ENCODE results near the gene IL1R2. TPM values are rescaled to one million over a fixed set of nuclear protein-coding genes. Genes with fewer than 3 reads are reported as not detected.
A peak's percentile ranks its signal among the peaks of the same experiment; 100 is the strongest.

Gene IL1R2
- polyA plus RNA-seq, 1 donor (not counting 4 experiments of a cell fraction or from before 2014, with no cell fraction given) = 57.3 TPM

DNA sequence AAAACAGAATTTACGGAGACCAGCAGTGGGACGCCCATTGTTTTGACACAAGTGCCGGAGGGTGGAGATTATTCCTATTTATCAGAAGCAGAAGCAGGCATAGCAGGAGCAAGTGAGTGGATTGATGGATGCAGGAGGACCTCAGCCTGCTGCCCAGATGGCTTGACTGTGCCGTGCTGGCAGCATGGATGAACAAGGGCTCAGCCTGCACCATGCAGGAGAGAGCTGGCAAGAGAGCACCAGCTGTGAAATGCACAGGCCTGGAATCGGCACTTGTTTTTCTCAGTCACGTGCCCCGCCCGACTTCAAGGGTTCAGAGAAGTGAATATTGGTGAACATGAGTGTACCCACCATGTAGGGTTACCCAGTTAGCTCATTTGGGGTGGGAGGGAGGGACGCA lies 4.0 kb downstream of the IL1R2 start:
- no peaks in the 10 kb centered on the region for H3K9me3 ChIP-seq (ENCODE audit: control insufficient read depth, low read depth, low read length)
- no peaks in the 10 kb centered on the region for H3K9me1 ChIP-seq (ENCODE audit: control insufficient read depth, extremely low read depth, insufficient read depth, low read length)
- dilution Hi-C loops (cut with MboI; ENCODE audit: extremely low pct_ligation_motif_present, low sequenced_read_pairs) = no loop called here
- H3K9ac ChIP-seq (ENCODE audit: control insufficient read depth, extremely low read depth, insufficient read depth, low read length) = no peak overlapping the region
- no peak for DNase-seq (ENCODE audit: low read depth, low spot score)
- TF ChIP-seq CTCF (optimal IDR thresholded peaks at IDR 0.05 in 1 of 3, IDR thresholded peaks at IDR 0.05 in 1 of 3, conservative IDR thresholded peaks at IDR 0.05 in 1 of 3; ENCODE audit: extremely low read depth in 1 of 3, insufficient read depth in 2 of 3, low read length in 3 of 3) = no peak
- TF ChIP-seq EZH2 (IDR thresholded peaks at IDR 0.05; ENCODE audit: low read length) = no peak
- no peak overlapping the region for H3K4me2 ChIP-seq (ENCODE audit: control insufficient read depth, extremely low read depth, insufficient read depth, low read depth, low read length)
- H3K4me1 ChIP-seq (ENCODE audit: control insufficient read depth, extremely low read depth, insufficient read depth, low read length) = peaks cover 59% of the 10 kb centered on the region
- no peaks in the 10 kb centered on the region for H3K27me3 ChIP-seq (ENCODE audit: control insufficient read depth, extremely low read depth, insufficient read depth, low read length)
- H3K27ac ChIP-seq (ENCODE audit: control insufficient read depth, insufficient read depth, low read length) = no peak overlapping the region
- H4K20me1 ChIP-seq (ENCODE audit: control insufficient read depth, extremely low read depth, insufficient read depth, low read length) = no peaks in the 10 kb centered on the region
- no peaks in the 10 kb centered on the region for H3K36me3 ChIP-seq (ENCODE audit: control insufficient read depth in 2 of 2, extremely low read depth in 1 of 2, insufficient read depth in 2 of 2, low read length in 2 of 2)
- no peaks in the 10 kb centered on the region for H3K79me2 ChIP-seq (ENCODE audit: control insufficient read depth, insufficient read depth, low read length)
- no peak for FAIRE-seq
- no peak overlapping the region for H3K4me3 ChIP-seq (ENCODE audit: control insufficient read depth in 2 of 3, extremely low read depth in 1 of 3, insufficient read depth in 2 of 3, low read depth in 1 of 3, low read length in 3 of 3)
- peak overlapping the region; percentile 45 for H2AFZ ChIP-seq (ENCODE audit: control insufficient read depth, low read length)

- Histone ChIP-seq H3K27me3 (ENCODE audit: control insufficient read depth, extremely low read depth, insufficient read depth, low read length) (no peaks in the 10 kb centered on the region), H3K4me3 (ENCODE audit: control insufficient read depth in 2 of 3, extremely low read depth in 1 of 3, insufficient read depth in 2 of 3, low read depth in 1 of 3, low read length in 3 of 3) (no peak overlapping the region), H3K9me1 (ENCODE audit: control insufficient read depth, extremely low read depth, insufficient read depth, low read length) (no peaks in the 10 kb centered on the region), H3K36me3 (ENCODE audit: control insufficient read depth in 2 of 2, extremely low read depth in 1 of 2, insufficient read depth in 2 of 2, low read length in 2 of 2) (no peaks in the 10 kb centered on the region), H3K4me2 (ENCODE audit: control insufficient read depth, extremely low read depth, insufficient read depth, low read depth, low read length) (peak overlapping the region; percentile 86), H3K4me1 (ENCODE audit: control insufficient read depth, extremely low read depth, insufficient read depth, low read length) (peaks cover 70% of the 10 kb centered on the region), H4K20me1 (ENCODE audit: control insufficient read depth, extremely low read depth, insufficient read depth, low read length) (no peaks in the 10 kb centered on the region), H3K9me3 (ENCODE audit: control insufficient read depth, low read depth, low read length) (no peaks in the 10 kb centered on the region), H2AFZ (ENCODE audit: control insufficient read depth, low read length) (peak overlapping the region; percentile 17), H3K9ac (ENCODE audit: control insufficient read depth, extremely low read depth, insufficient read depth, low read length) (peak overlapping the region; percentile 79), H3K27ac (ENCODE audit: control insufficient read depth, insufficient read depth, low read length) (peak overlapping the region; percentile 97), H3K79me2 (ENCODE audit: control insufficient read depth, insufficient read depth, low read length) (peaks cover 5% of the 10 kb centered on the region)
- FAIRE-seq = no peak
- no peak for DNase-seq (ENCODE audit: low read depth, low spot score)
- dilution Hi-C loops (cut with MboI; ENCODE audit: extremely low pct_ligation_motif_present, low sequenced_read_pairs) = no loop called here
- TF ChIP-seq CTCF (optimal IDR thresholded peaks at IDR 0.05 in 1 of 3, IDR thresholded peaks at IDR 0.05 in 1 of 3, conservative IDR thresholded peaks at IDR 0.05 in 1 of 3; ENCODE audit: extremely low read depth in 1 of 3, insufficient read depth in 2 of 3, low read length in 3 of 3) (no peak), EZH2 (IDR thresholded peaks at IDR 0.05; ENCODE audit: low read length) (no peak)
These were observed 6.8 kb downstream of the IL1R2 start for GRCh38 chr2:101998556-101998895.

Measured in keratinocyte (primary cell).